Panc1 (cell line): Measurements from ENCODE around the gene NCAPD2. TPM values are rescaled to one million over a fixed set of nuclear protein-coding genes. Genes with fewer than 3 reads are reported as not detected.

Experiments used
- ATAC-seq: fragments of 200-7000 bp; cut with Tn5 transposase; 2 replicates; pipeline ENCODE4 v1.9.1; 2020; ENCODE audit warnings: mild to moderate bottlenecking, moderate library complexity
- BruUV-seq: library from RNA; stranded (reverse); fragments of 400-500 nt; replicated peaks from 2 replicates; lab custom pipeline; 2021; lab: Mats Ljungman, UMichigan
- CTCF ChIA-PET: fragments of 300-600 bp; sonication (Branson Sonifier 250); formaldehyde crosslinking; loops from one replicate; lab custom pipeline; 2022; ENCODE audit warnings: antibody characterized with exemption; lab: Charles Lee
- POLR2A ChIA-PET: fragments of 300-600 bp; sonication (Branson Sonifier 250); formaldehyde crosslinking; loops from one replicate; lab custom pipeline; 2022; ENCODE audit warnings: antibody characterized with exemption; lab: Charles Lee
- DNase-seq: peaks from one replicate; pipeline ENCODE4 v3.0.0-alpha.2; 2010; ENCODE audit warnings: low read depth, low spot score
- H3K27ac ChIP-seq: 2 replicates; pipeline ENCODE4 v1.5.1; 2011; ENCODE audit warnings: mild to moderate bottlenecking, low read length, inconsistent platforms
- H3K27me3 ChIP-seq: fragments of 200-500 bp; sonication (Bioruptor generic); 2 replicates; pipeline ENCODE4 v1.6.0; 2014; ENCODE audit warnings: low read length, inconsistent platforms; ENCODE audit not compliant: control insufficient read depth, insufficient read depth
- H3K36me3 ChIP-seq: fragments of 200-500 bp; sonication (Bioruptor generic); 2 replicates; pipeline ENCODE4 v1.5.1; 2014; ENCODE audit warnings: inconsistent platforms, mild to moderate bottlenecking, low read length, moderate library complexity; ENCODE audit not compliant: control insufficient read depth, insufficient read depth
- H3K4me1 ChIP-seq: 2 replicates; pipeline ENCODE4 v1.5.1; 2011; ENCODE audit warnings: inconsistent platforms, mild to moderate bottlenecking, low read length, moderate library complexity; ENCODE audit not compliant: control insufficient read depth, insufficient read depth
- H3K4me3 ChIP-seq, 2 experiments: 2 replicates each; pipeline ENCODE4 v1.5.1; 2011 to 2012; ENCODE audit warnings: low read depth in 2 of 2, low read length in 2 of 2, mild to moderate bottlenecking in 2 of 2, inconsistent platforms in 1 of 2, moderate library complexity in 1 of 2
- H3K9me3 ChIP-seq: fragments of 200-500 bp; sonication (Bioruptor generic); 2 replicates; pipeline ENCODE4 v1.5.1; 2014; ENCODE audit warnings: low read depth, mild to moderate bottlenecking, inconsistent platforms, low read length, moderate library complexity; ENCODE audit not compliant: control insufficient read depth, insufficient read depth
- POLR2AphosphoS5 ChIP-seq: IDR thresholded peaks from 2 replicates; pipeline ENCODE4 v1.6.1; 2012; ENCODE audit warnings: mild to moderate bottlenecking, low read depth, low read length, moderate library complexity
- REST ChIP-seq, 2 experiments: IDR thresholded peaks; 2 replicates each; pipeline ENCODE4 v1.6.1; 2011 to 2012; ENCODE audit warnings: low read depth in 2 of 2, control low read depth in 1 of 2, low read length in 1 of 2, mild to moderate bottlenecking in 1 of 2, moderate library complexity in 1 of 2; ENCODE audit not compliant: insufficient read depth in 1 of 2
- SIN3A ChIP-seq: IDR thresholded peaks from 2 replicates; pipeline ENCODE4 v1.6.1; 2012; ENCODE audit warnings: low read depth, mild to moderate bottlenecking, low read length, moderate library complexity, borderline replicate concordance; ENCODE audit not compliant: insufficient read depth
- TCF7L2 ChIP-seq: IDR thresholded peaks from 2 replicates; pipeline ENCODE4 v1.6.1; 2011; ENCODE audit warnings: mild to moderate bottlenecking, low read depth, low read length, inconsistent platforms
- in situ Hi-C: cut with HindIII; loops from 2 replicates; pipeline ENCODE4 v1.10.0; 2016; ENCODE audit warnings: low sequenced_read_pairs, low pct_unique_long_range_greater_than_20kb
- intact Hi-C: fragments of 100-400 bp; cut with micrococcal nuclease; formaldehyde crosslinking; loops from one replicate; pipeline ENCODE4 v1.10.0; 2022; ENCODE audit not compliant: unreplicated experiment
- total RNA-seq: library from RNA; stranded (reverse); gene quantifications from one replicate; pipeline ENCODE4 v1.2.1, GENCODE V29; 2021; ENCODE audit not compliant: unreplicated experiment
- TF ChIP-seq, protein P1 (sequence below): fragments of 450-650 bp; IDR thresholded peaks from 2 replicates; pipeline ENCODE4 v1.5.1; 2017; ENCODE audit warnings: mild to moderate bottlenecking

The NCAPD2 gene
- total RNA-seq, 1 experiment from 2014 or later: 80.3 TPM

- ChIA-PET POLR2A (interaction anchor here (1.4 kb wide), 1 partner anchor 11 kb away, joined by 3 read pairs; no protein-coding TSS in a partner anchor), CTCF (interaction anchor here (0.6 kb wide), 1 partner anchor 27 kb away, joined by 6 read pairs; no protein-coding TSS in a partner anchor)
- TSS peak; percentile 66 for BruUV-seq
- intact Hi-C loops (loop anchor here (5.0 kb wide), 1 partner anchor 142 kb away; no protein-coding TSS in a partner anchor), in situ Hi-C loops (no loop called here)
- Histone ChIP-seq H3K4me1 (peaks cover 14% of the 10 kb centered on the region), H3K36me3 (no peaks in the 10 kb centered on the region; the same call in none of the 2 replicates), H3K9me3 (no peaks in the 10 kb centered on the region), H3K4me3 (peak overlapping the region; percentile 70 to 78), H3K27ac (peak overlapping the region; percentile 89), H3K27me3 (no peaks in the 10 kb centered on the region)
- ATAC-seq (peak; percentile 3; the same call in 1 of the 2 replicates), DNase-seq (no peak)
- no peak for TF ChIP-seq POLR2AphosphoS5
- TF ChIP-seq SIN3A: no peak
- no peak for TF ChIP-seq TCF7L2
- TF ChIP-seq, protein P1, sequence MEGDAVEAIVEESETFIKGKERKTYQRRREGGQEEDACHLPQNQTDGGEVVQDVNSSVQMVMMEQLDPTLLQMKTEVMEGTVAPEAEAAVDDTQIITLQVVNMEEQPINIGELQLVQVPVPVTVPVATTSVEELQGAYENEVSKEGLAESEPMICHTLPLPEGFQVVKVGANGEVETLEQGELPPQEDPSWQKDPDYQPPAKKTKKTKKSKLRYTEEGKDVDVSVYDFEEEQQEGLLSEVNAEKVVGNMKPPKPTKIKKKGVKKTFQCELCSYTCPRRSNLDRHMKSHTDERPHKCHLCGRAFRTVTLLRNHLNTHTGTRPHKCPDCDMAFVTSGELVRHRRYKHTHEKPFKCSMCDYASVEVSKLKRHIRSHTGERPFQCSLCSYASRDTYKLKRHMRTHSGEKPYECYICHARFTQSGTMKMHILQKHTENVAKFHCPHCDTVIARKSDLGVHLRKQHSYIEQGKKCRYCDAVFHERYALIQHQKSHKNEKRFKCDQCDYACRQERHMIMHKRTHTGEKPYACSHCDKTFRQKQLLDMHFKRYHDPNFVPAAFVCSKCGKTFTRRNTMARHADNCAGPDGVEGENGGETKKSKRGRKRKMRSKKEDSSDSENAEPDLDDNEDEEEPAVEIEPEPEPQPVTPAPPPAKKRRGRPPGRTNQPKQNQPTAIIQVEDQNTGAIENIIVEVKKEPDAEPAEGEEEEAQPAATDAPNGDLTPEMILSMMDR: no peak
- TF ChIP-seq REST (IDR thresholded peaks at IDR 0.05; ENCODE audit: insufficient read depth in 1 of 2, low read depth in 2 of 2, low read length in 1 of 2): no peak
Observed at GRCh38 chr12:6469609-6470374, 24.1 kb upstream of the NCAPD2 start.

DNA sequence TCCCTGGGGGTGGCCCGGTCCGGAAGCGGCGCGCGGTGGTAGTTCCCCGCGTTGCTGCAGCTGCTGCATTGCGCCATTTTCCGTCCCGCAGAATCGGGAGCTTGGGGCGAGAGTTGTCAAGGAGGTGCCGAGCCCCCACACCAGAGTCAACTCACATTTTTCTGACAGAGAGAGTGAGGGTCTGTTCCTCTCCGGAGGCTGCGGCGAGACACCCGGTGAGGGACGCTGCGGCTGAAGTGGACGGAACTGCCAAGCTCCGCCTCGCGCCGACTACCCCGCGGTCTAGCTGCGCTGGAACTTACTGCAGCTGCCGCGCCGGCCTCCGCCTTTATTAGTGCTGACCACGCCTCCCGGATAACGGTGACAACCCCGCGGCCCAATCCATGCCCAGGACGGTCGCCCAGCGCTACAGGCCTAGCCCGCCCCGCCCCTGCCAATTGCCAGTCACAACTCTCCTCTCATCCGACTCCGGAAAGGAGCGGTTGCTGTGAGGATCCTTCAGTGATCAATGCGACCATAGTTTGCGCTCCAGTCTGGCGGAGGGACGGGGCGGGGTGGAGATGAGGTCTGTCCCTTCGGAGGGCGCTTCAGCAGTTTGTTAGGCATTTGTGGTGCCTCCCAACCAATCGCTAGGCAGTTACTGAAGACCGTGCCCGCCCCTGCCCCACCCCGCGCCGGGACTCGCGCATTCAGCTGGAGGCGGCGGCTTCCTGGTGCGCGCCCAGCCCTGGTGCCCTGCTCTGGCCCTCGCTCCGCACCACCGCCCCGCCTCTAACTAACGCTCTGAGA, 23.3 kb upstream of the NCAPD2 start, which contains the start of gene VAMP1:
Gene VAMP1, minus strand, starts transcription at position 303 of the 789 bp plus-strand sequence. Its CDS starts 146 bp downstream, at position 157.
- CTCF ChIA-PET: no interaction called here
- TF ChIP-seq SIN3A (peak; percentile 91; the same call in 1 of the 2 replicates), TCF7L2 (peak; percentile 38; the same call in 1 of the 2 replicates), POLR2AphosphoS5 (peak; percentile 96)
- TF ChIP-seq, protein P1: no peak
- Histone ChIP-seq H3K9me3 (no peaks in the 10 kb centered on the region), H3K4me1 (peaks cover 14% of the 10 kb centered on the region), H3K36me3 (no peaks in the 10 kb centered on the region; the same call in none of the 2 replicates), H3K27ac (peak within 1 kb of the TSS; percentile 89), H3K27me3 (no peaks in the 10 kb centered on the region), H3K4me3 (peak within 1 kb of the TSS; percentile 70 to 78)
- DNase-seq (peak; percentile 83), ATAC-seq (peak; percentile 98)
- no TSS peak for BruUV-seq
- in situ Hi-C loops: no loop called here
- intact Hi-C loops: no loop called here
- POLR2A ChIA-PET: interaction anchor here (0.6 to 1.4 kb wide), 7 partner anchors 12 to 1812 kb away, joined by 3 to 11 read pairs (median 4); no protein-coding TSS in a partner anchor
